HG02571 (cell line): Measurements from ENCODE around the gene LPAR3.

Source experiments
- ATAC-seq: cut with Tn5 transposase; IDR thresholded peaks from one replicate; pipeline ENCODE4 v1.9.1; 2021; ENCODE audit warnings: mild to moderate bottlenecking, moderate library complexity; ENCODE audit not compliant: unreplicated experiment

LPAR3 gene

DNA sequence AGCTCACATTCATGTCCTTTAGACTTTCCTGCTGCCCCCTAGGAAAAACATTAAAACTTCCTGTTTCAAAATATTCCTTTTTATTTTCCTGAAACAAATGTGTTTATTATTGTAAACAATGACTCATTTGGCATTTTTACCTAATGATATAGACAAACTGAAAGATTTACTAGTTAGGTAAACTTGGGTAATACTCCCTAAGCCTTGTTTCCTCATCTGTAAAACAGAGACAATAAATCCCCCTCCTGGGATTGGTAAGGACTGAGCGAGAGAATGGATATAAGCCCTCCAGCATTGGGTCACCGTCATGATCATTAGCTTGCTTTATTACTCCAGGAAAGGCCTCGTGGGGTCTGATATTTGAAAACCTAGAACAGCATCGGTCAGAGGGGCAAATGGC is 59.8 kb downstream of the LPAR3 start:
- no peak for ATAC-seq

DNA sequence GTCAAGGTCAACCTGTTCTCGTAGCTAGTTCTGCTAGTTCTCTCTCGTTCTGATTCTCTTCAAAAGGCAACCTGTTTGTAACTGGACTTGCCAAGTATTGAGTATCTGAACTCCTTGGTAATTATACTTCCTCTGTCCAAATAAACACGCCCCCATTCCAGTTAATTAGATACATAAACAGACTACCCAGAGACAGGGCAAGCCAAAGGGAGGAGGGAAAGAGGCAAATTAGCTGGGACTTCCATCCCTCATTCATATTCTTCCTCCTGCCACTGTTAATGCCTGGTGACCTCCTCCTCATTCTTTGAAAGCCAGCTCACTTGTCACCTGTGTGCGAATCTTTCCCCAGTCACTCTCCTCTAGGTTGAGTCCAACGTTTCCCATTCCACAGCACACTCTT is 62.9 kb downstream of the LPAR3 start:
- ATAC-seq: no peak

DNA sequence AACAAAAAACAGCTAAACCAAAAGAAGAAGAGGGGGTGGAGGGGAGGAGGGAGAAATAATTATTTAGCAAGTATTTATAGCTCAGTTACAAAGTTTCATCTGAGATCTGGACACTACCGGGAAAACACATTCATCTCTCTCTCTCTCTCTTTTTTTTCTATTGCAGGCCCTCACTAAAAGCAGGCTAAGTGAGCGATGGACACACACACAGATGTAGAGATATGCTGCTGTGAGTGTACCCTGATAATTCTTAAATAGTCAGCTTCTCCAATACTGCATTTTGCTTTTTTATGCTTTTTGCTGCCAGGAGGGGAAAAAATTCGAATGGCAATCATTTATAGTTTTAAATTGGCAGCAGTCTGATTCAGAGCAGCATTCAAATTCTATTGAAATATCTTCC is 65.0 kb downstream of the LPAR3 start:
- no peak for ATAC-seq

DNA sequence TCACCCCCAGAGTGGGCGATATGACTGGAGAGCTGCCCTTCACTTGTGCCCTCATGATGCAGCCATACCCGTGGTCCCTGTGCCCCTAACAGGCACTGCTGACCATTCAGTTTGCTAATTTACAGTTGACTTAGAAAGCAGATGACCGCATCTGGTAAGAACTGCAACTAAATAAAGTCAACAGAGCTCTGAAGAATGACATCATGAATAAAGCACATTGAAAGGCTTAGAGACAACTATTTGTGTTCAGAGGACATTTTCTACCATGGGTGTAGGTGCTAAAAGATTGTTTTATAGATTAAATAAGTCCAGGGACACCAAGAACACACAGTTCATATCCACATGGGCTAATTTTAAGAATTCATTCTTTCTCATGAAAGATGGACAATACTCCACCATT is 65.5 kb downstream of the LPAR3 start:
- ATAC-seq: no peak

DNA sequence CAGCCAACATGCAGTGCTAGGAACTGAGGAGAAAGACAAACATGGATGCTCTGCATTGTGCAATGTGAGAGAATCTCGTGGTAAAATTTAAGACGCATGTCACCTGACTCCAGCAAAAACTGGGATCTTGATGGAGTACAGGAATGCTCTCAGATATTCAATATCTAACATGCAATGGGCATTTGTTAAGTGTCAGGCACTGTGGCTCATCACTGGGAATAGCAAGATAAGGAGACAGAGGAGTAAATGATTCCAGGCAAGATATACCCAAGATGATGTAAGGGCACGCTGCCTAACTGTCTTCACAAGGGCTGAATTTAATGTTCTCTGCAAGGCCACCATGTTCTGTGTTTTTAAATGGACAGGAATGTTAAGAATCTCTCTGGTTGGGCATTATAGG is 67.8 kb downstream of the LPAR3 start:
- no peak for ATAC-seq

DNA sequence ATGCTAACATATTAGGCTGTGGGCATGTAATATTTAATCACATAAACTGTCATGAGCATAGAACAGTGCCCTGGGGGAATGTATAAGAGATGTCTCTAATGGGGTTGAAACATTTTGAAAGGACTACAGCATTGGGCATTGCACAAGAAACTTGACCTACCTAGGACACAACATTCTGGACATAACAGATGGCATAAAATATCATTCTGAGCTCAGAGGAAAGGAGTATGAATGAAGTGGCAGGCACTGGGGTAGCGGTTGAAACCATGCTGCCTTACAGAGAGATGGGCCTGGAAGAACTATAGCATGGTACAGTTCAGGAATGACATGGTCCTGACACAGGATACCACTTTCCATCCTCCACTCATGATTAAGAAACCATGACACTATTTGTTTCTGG is 69.0 kb downstream of the LPAR3 start:
- ATAC-seq: no peak

DNA sequence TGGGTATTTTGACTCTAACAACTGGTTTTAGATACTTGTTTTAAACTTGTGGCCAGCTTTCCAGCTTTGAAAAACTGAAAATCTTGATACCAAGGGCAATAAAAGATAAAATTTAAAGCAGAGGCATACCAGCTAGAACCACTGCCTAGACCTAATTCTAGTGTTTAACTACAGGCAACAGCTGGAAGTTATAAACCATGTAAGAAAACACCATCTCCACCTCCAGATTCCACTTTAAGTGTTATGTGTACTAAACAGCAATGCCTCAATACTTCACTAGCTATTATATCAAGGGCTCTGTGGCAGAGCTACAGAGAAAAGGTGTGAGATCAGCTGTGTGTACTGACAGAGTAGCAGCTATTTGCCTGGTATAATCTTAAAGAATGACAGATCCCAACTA is 69.5 kb downstream of the LPAR3 start:
- no peak for ATAC-seq

DNA sequence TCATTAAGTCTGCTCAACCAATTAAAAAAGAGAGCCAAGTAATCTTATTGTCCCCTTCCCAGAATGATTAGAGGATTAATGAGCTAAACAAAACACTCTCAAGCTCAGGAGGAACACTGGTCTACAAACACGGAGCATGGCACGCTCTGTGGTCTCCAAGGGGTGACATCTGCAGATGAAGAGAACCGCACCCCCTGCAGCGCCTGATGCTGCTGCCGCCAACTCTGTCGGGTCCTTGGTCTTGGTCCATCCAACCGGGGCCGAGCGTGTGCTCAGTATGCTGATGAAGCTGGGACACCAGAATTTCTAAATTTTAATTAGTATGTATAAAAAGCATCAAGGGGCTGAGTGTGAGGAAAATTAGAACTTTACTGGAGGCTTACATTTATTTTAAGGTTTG is 82.7 kb downstream of the LPAR3 start:
- ATAC-seq: no peak

DNA sequence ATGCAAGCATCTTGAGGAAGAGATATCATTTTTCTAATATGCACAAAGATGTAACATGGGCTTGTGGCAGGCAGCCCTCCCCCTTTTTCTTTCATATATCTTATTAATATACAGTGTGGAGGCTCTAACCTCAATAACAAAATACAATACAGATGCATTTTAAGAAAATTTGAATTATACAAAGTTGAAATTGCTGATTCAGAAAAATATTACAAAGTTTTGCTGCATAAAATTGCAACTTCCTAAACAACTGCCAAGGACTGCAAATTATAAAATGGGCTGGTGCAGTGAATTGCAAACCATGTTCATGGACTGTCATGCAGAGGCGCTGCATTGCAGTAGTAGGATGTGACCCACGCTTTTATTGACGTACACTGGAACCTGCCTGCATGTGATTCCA is 84.0 kb downstream of the LPAR3 start:
- ATAC-seq: no peak

DNA sequence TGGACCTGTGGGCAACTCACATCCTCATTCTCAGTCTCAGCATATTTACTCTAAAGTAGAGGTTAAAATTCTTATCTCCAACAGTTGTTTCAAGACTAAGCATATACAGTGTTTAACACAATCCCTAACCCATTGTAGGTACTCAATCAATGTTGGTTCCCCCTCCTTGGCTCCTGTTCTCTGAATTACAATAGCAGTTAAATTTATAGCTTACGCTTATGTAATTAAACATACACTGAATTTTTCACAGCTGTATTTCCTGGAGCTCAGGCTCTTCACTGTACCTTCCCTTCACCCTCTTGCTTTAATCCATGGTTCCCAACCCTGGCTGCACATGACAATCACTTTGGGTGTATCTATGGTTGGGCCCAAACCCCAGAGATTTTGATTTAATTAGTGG is 89.4 kb downstream of the LPAR3 start:
- ATAC-seq: no peak

DNA sequence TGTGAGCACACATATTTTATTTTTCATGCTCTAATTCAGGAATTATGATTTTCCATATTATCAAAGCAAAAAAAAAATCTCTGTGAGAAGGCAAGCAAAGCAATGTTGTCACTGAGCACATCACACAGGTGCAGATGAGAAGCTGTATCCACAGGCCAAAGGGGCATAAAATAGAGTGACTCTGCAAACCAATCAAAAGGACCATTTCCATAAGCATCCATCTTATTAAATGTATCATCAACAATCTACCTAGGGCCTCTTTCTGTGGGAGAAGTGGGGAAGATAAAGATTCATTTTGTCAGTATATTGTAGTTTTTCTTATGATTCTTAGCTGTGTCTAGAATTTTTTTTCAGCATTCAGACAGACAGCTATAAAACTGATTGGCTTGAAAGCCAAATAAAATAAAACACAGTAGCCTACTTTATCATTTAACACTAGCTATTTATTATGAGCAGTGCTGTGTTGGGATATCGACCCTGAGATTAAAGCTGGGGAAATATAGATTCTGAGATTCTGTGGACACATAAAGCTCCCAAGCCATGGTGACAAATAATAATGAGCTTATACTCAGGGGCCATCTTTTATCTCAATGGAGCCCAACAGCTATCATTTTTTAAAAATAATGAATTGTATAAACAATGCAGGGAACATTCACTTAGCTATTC is 90.3 kb downstream of the LPAR3 start:
- ATAC-seq: no peak

DNA sequence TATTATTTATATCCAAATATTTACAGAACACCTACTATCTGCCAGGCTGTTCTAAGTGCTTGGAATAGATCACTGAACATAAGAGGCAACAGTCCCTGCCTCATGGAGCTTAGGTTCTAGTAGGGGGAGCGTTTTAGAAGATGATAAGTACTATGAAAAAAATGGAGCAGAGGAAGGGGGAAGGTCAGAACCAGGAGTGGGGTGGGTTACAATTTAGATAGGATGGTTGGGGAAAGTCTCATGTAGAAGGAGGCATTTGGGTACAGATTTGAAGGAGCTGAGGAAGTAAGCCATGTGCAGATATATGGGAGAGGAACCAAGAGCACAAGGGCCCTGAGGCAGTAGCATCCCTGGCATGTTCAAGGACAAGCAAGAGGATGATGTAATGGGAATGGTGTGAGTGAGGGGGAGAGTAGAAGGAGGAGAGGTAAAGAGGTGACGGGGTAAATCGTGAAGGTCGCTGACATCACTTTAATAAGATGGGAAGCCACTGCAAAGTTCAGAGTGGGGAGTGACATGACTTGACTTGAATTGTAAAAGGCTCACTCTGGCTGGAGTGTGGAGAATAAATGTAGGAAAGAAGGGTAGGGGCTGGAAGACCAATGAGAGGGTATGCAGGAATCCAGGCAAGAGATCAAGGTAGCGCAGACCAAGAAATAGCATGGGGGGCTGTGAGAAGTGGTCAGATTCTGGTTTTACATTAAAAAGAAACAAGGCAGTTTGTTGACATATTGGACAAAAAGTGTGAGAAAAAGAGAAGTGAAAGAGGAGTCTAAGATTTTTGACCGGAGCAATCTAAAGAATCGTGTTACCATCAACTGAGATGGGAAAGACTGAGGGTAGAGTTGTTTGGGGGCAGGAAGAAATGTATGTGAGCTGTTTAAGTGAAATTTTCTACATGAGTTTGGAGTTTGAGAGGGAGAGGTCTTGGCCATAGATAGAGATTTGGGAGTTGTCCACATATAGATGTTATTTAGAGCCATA is 92.6 kb downstream of the LPAR3 start:
- no peak for ATAC-seq

DNA sequence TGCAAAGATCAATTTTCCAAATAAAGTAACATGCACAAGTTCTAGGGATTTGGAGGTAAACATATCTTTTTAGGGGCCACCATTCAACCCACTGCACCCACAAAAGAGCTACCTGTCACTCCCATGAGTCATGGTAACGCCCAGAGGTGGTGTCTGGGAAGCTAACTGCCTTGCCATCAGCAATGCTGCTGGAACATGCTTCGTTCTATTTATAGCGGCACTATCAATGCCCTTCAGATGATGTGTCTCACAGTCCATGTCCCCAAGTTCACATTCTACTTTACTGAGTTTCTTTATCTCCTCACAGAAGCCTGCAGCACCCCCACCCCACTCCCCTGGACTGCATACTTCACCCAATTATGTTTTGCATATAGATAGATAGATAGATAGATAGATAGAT is 95.4 kb downstream of the LPAR3 start:
- ATAC-seq: no peak

DNA sequence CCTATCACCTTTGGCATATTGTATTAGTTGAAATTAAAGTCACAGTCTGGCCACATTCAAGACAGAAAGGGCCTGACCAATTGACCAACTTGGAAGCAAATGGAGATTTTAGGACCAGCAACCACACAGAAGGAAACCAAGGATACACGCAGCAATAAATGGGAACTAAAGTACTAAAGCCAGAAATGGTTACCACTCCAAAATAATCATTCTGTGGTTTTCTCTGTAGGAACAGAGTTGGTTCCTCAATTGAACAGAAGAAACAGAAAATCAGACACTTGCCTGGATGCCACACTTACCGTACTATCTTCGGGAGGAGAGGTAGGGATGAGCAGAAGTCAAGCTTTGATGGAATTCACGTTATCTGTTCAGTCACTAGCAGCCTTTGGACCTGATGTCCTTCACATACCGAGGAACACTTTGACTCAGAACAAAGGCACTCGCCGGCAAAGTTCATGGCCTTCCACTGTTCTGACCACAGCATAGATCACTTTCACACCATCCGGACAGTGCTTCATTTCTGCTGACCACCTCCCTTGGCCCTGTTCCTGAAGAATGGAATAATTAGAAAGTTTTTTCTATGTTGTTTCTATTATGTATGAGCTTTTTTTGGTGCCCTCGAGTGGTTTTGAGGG is 96.9 kb downstream of the LPAR3 start:
- no peak for ATAC-seq

DNA sequence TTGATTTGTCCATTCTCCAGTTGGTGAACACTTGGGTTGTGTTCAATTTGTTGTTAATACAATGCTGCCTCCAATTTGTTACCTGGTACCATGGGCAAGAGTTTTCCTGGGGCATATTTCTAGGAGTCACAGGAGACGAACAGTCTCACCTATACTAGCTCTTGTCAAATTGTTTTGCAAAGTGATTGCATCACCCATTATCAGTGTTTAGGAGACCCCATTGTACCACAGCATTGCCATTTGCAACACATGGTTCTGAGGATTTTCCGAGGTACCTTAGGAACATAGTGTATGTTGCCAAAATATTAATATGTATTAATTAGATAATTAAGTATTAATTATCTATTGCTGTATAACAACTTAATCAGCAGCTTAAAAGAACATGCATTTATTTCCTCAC is 97.8 kb downstream of the LPAR3 start:
- no peak for ATAC-seq

DNA sequence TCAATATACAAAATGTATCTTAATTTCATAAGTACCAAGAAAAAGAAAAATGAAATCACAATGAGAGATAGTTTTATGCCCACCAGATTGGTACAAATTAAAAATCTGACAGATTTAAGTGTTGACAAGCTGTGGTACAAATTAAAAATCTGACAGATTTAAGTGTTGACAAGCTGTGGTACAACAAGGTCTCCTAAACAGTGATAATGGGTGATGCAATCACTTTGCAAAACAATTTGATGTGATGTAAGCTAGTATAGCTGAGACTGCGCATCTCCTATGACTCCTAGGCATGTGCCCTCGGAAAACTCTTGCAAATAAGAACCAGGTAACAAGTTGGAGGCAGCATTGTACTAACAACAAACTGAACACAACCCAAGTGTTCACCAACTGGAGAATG is 100.6 kb downstream of the LPAR3 start:
- ATAC-seq: no peak

DNA sequence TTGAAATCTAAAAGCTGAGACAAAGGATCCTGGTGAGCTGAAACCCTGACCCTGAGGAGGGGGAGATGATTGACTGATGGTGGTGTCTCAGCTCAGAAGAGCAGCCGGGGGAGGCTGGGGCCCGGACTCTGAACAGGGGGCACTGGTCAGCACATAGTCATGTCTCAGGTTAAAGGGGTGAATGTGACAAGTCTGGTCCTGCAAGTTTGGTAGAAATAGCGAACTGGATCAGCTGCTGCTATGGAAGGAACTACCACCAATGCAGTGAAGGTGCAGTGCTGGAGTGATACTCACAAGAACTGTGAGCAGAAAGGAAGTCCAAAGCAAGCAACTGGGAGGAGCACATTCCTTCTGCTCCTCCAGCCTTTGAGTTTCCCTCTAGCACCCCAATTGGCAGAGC is 104.0 kb downstream of the LPAR3 start:
- ATAC-seq: no peak

DNA sequence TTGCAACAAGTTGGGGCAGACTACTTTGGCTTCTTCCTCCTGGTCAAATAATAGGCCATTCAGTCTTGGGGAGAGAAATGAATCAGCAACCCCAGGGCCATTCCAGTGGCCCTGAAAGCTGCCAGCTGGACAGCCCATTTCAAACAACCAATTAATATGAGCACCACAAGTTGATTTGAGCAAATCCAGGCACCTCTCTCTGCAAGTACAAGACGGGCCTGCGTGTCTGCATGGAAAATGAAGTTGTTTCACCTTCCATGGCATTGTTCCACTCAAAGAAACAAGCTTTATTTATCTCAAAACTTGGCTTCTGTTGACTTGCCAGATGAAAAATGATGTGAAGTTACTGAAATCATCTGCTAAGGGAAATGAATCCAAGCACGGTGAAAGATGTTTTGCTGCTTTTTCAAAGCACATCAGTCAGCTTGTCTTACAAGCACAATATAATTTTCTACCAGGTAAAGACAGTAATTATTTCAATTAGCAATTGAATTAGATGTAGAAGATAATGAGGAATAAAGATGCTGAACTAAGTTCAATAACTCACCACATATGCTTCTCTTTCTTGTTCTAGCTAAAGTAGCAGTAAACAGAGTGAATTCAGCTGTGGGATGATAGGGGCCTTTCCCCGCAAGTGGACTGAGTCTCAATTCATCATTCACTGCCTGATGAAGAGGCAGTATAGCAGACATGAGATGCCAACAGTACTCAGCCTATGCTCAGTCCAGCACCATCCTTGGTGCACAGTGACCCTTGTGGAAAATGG is 107.6 kb downstream of the LPAR3 start:
- no peak for ATAC-seq

DNA sequence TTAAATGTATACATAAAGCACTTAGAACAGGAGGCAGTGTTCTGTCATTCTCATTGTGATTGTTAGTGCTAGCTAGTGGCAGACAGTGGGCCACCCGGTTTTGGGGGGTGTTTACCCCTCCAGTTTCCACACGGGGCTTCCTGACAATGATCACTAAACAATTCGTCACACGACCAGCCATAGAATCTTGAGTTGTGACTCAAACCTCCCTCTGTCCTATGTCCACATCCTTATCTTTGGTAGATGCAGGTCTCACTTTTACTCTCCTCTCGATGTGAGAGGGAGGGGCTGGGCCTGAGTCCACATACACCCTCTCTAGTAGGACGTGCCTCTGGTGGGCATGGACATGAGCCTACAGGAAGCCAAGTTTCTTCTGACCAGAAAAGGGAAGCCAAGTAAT is 110.1 kb downstream of the LPAR3 start:
- no peak for ATAC-seq

DNA sequence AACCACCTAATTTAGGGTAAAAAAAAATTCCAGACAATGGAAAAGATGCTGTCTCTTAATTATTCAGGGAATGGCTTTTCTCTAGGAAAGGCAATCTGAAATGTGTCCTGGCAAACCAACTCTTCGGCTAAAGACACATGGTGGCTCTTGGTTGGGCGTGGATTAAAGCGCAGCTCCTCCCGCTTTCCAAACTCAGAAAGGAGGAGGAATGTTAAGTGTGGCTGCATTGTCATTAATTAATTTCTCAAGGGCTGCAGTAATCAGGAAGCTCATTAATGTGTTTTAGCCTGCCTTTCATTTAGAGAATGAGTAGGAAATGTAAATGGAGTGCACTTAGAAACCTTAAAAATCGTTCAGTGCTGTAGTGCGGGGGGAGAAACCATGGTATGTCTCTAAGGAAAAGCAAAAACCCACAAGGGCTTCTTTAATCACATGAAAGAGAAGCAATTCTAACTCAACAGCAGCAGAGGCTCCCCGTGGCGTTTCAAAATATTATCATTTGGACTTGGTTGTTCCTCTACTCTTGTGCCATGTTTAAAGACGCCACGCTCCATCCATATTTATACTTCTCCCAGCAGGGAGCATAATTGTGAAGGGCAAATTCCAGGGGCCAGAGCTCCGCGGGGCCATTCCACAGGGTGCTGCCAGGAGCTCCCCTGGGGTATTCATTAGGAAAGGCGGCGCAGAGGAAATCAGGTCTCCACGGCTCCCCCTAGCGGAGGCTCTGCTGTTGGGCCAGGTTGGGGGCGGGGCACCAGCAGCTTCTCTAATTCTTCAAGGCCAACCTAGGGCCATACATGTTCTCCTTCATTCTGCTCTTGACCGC is 110.8 kb downstream of the LPAR3 start:
- ATAC-seq: peak; percentile 84
